DND-41 (cell line): Measurements from ENCODE around the gene ARRB2.

Experiments used
- EZH2 ChIP-seq: IDR thresholded peaks from 3 replicates; pipeline ENCODE4 v1.6.1; 2012; ENCODE audit warnings: borderline replicate concordance, low read depth, mild to moderate bottlenecking, moderate library complexity, low read length, inconsistent platforms; ENCODE audit not compliant: severe bottlenecking
- TF ChIP-seq, protein P1 (sequence below): IDR thresholded peaks from 2 replicates; pipeline ENCODE4 v1.5.1; 2012; ENCODE audit warnings: borderline replicate concordance, low read length, moderate library complexity, mild to moderate bottlenecking; ENCODE audit not compliant: poor library complexity, severe bottlenecking; ENCODE audit errors: extremely low read depth

DNA sequence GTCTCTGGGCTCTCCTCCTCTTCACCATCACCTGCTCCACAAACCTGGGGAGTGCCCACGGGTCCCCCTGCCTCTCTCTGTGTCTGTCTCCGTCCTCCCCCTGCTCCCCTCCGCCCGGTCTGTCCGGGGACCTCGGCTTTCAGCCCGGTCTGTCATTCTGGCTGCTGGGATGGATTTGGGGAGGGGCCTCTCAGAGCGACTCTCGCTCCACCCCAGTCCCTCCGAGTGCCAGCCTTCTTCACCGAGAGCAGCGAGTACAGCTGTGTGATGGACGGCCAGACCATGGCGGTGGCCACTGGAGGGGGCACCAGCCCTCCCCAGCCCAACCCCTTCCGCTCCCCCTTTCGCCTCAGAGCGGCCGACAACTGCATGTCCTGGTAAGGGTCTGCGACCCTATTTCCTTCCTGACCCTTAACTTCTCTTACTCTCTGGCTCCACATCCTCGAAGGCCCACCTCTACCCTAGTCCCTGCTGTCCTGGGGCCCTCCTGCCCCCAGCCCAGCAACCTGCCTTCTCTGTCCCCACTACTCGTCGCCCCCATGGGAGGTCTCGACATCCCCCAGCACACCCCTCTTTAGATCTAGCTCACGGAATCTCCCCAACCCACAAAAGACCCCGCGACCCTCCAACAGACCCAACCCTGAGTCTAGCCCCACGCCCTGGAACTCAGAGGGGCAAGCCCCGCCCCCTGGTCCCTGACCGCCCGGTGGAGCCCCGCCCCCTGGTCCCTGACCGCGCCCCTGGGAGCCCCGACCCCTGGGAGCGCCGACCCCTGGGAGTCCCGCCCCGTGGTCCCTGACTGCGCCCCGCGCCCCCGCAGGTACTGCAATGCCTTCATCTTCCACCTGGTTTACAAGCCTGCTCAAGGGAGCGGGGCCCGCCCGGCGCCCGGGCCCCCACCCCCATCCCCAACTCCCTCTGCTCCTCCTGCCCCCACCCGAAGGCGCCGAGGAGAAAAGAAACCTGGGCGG, 34.9 kb downstream of the ARRB2 start:
- TF ChIP-seq, protein P1, sequence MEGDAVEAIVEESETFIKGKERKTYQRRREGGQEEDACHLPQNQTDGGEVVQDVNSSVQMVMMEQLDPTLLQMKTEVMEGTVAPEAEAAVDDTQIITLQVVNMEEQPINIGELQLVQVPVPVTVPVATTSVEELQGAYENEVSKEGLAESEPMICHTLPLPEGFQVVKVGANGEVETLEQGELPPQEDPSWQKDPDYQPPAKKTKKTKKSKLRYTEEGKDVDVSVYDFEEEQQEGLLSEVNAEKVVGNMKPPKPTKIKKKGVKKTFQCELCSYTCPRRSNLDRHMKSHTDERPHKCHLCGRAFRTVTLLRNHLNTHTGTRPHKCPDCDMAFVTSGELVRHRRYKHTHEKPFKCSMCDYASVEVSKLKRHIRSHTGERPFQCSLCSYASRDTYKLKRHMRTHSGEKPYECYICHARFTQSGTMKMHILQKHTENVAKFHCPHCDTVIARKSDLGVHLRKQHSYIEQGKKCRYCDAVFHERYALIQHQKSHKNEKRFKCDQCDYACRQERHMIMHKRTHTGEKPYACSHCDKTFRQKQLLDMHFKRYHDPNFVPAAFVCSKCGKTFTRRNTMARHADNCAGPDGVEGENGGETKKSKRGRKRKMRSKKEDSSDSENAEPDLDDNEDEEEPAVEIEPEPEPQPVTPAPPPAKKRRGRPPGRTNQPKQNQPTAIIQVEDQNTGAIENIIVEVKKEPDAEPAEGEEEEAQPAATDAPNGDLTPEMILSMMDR: no peak
- TF ChIP-seq EZH2: no peak
